GM13976 (cell line): ENCODE measurements around the gene SEC22A.
A peak's percentile ranks its signal among the peaks of the same experiment; 100 is the strongest.

Experiments
- DNase-seq: peaks from one replicate; pipeline ENCODE4 v3.0.0; 2012; ENCODE audit warnings: low spot score
- CTCF ChIP-seq: IDR thresholded peaks from 2 replicates; pipeline ENCODE4 v1.5.1; 2012; ENCODE audit warnings: borderline replicate concordance, mild to moderate bottlenecking; ENCODE audit not compliant: insufficient read depth; ENCODE audit errors: extremely low read depth, missing control alignments, control extremely low read depth
- in situ Hi-C: fragments of 300-500 bp; cut with MboI; formaldehyde crosslinking; loops from one replicate; pipeline ENCODE4 v1.12.0; 2022; ENCODE audit warnings: low sequenced_read_pairs, mixed read lengths, inconsistent platforms; ENCODE audit not compliant: unreplicated experiment

The SEC22A gene

GRCh38 chr3:123201557-123202427 is at the start of gene SEC22A:
TSS of gene SEC22A (plus strand) at chr3:123201943. CDS start at chr3:123209218, 7,275 bp downstream.
- in situ Hi-C loops = no loop called here
- DNase-seq = peak; percentile 95
- no peak for TF ChIP-seq CTCF

- TF ChIP-seq CTCF = no peak
- in situ Hi-C loops = no loop called here
- no peak for DNase-seq
These were observed 49.1 kb upstream of the SEC22A start for GRCh38 chr3:123152687-123153086.

GRCh38 chr3:123153125-123154019 is 48.4 kb upstream of the SEC22A start:
- no peak for DNase-seq
- TF ChIP-seq CTCF = no peak
- in situ Hi-C loops = no loop called here

GRCh38 chr3:123154020-123154985 is 47.4 kb upstream of the SEC22A start:
- in situ Hi-C loops = no loop called here
- DNase-seq = no peak
- TF ChIP-seq CTCF = no peak

- TF ChIP-seq CTCF = no peak
These were observed 46.2 kb upstream of the SEC22A start for GRCh38 chr3:123155471-123156011.

More at GRCh38 chr3:123155471-123156011, 46.2 kb upstream of the SEC22A start:
- in situ Hi-C loops = no loop called here
- no peak for DNase-seq
